GM18519 (cell line): ENCODE data around the gene CACNA1S.

ENCODE experiments used
- ATAC-seq: cut with Tn5 transposase; IDR thresholded peaks from one replicate; pipeline ENCODE4 v1.9.1; 2021; ENCODE audit warnings: mild to moderate bottlenecking, moderate library complexity; ENCODE audit not compliant: unreplicated experiment, low FRiP score

The CACNA1S gene

GRCh38 chr1:200992382-200993048 lies 119.7 kb downstream of the CACNA1S start:
- no peak for ATAC-seq

- ATAC-seq = no peak
Measured at GRCh38 chr1:200991097-200991614, 121.1 kb downstream of the CACNA1S start.

- no peak for ATAC-seq
Measured at GRCh38 chr1:200990114-200990513, 122.1 kb downstream of the CACNA1S start.
